Epithelial cell of prostate (primary cell): ENCODE data around the gene RGP1.

Experiments used
- DNase-seq: peaks from one replicate; pipeline ENCODE4 v3.0.0-alpha.2; 2011; ENCODE audit warnings: low read depth, low spot score
- H3K27ac ChIP-seq: fragments of 450-650 bp; 2 replicates; pipeline ENCODE4 v1.5.1; 2017; ENCODE audit warnings: mild to moderate bottlenecking

The RGP1 gene

DNA sequence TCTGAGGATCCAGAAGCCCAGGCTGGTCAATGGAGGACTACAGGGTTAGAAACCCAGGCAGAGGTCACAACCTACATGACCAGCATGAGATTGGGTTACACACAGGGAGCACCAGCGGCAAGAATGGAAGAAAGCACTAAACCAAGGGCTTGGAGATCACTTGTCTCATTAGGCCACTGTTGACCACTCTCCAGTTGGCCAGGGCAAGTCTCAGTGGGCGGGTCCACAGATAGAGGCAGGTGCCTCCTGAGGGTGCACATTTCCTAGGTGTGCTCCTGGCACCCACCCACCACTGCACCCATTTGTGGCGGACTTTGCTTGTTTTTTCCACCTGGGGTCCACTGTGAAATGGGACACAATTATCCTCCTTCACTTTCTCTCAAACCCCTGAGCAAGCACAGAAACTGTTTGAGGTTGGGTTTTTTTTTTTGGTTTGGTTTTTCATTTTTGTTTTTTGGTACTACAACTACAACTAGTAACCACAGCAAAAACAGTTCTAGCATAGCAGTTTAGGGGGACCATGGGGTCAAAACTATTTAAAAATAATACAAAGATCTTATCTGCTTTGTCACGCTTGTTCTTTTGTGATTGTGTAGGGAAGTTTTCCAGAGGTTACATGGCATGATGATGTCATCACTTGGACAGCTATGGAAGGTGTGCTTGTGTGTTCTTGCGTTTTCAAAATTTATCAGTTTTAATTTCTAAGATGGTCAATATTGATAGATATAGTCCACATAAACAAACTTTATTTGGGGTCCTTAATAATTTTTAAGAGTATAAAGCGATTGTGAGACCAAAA is 48.4 kb downstream of the RGP1 start:
- peak overlapping the region; percentile 68 for H3K27ac ChIP-seq
- DNase-seq = no peak

DNA sequence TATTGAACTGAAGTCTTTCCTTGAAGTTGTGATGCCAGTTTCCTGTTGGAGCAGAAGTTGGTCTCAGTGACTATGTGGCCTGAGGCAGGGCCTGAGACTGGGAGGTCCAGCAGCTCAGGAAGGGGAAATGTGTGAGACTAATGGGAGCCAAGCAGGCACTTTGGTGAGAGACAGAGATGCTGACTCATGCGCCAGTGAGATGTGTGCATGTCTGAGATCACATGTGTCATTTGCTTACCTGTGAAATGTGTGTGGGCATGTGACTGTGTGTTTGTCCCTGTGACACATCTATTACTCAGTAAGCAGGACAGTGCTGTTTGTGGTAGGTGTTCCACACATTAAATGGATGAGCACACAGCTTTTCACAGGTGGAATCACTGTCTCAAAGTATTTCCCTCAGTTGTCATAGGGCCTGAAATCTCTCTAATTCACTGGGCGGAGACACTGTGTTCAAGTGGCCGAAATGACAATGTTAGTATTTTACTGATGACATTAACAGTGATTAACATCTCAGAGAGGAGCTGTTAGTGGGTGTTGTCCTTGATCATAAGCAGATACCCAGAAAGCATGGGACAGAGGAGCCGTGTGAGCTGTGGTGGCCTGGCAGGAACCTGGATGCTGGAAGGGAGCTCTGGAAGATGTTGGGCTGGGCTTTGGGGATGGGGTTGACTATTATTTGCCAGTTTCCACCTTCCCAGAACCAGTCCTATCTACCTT is 49.7 kb downstream of the RGP1 start:
- peak; percentile 98 for DNase-seq
- peak overlapping the region; percentile 68 for H3K27ac ChIP-seq

DNA sequence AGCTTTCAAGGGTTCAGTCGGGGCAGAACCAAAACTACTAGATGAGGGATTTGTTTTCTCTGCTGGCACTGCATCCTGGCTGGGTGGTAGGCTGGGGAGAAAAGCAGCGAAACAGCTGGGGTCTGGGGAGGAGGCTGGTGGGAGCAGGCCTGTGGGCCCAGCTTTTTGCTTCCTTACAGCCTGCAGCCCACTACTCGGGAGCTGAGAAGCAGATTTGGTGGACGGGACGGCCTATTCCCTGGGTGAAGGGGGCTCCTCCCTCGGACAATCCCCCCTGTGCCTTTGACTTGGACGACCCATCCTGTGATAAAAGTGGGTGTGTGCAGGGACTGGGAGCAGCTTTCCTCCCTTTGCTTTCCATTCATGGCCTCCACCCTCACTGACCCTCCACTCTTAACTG is 51.4 kb downstream of the RGP1 start:
- DNase-seq = no peak
- no peak overlapping the region for H3K27ac ChIP-seq

GRCh38 chr9:35801328-35802128 is 52.4 kb downstream of the RGP1 start:
- DNase-seq = no peak
- no peak overlapping the region for H3K27ac ChIP-seq

DNA sequence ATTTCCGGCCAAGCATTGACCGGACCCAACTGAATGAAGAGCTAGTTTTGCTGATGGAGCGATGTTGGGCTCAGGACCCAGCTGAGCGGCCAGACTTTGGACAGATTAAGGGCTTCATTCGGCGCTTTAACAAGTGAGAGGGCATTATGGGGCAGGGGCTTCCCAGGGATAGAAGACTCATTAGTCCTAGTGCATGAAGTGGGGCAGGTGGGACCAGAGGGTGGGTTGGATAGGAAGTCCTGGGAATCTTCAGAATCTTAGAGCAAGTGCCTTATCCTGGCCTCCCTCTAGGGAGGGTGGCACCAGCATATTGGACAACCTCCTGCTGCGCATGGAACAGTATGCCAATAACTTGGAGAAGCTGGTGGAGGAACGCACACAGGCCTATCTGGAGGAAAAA is 57.0 kb downstream of the RGP1 start:
- H3K27ac ChIP-seq = no peak overlapping the region
- DNase-seq = no peak
